Astrocyte (in vitro differentiated cells and primary cell): ENCODE measurements around the gene ATXN7L1.

Experiments
- CTCF ChIP-seq: IDR thresholded peaks from 2 replicates; pipeline ENCODE4 v1.5.1; 2011; ENCODE audit warnings: low read depth, mild to moderate bottlenecking, inconsistent platforms, low read length, moderate library complexity; ENCODE audit not compliant: insufficient read depth
- EZH2 ChIP-seq: IDR thresholded peaks from 2 replicates; pipeline ENCODE4 v1.6.1; 2012; ENCODE audit warnings: mild to moderate bottlenecking, low read length, inconsistent platforms; ENCODE audit not compliant: insufficient read depth

GRCh38 chr7:105881439-105881838 lies 5.0 kb upstream of the ATXN7L1 start:
- TF ChIP-seq CTCF (no peak), EZH2 (no peak)
